ENCODE measurements around the gene KCNS3. TPM values are rescaled to one million over a fixed set of nuclear protein-coding genes. Genes with fewer than 3 reads are reported as not detected.

KCNS3 gene
- total RNA-seq, 1 donor from 2014 or later, result 20.1 TPM

- Histone ChIP-seq H3K27ac (no peak overlapping the region), H3K9me3 (no peaks in the 10 kb centered on the region), H3K36me3 (no peaks in the 10 kb centered on the region), H3K4me3 (no peak overlapping the region), H3K4me1 (peaks cover 7% of the 10 kb centered on the region), H3K27me3 (no peaks in the 10 kb centered on the region)
- no peak for TF ChIP-seq CTCF (IDR thresholded peaks at IDR 0.05)
- no peak for TF ChIP-seq POLR2A (IDR thresholded peaks at IDR 0.05)
- TF ChIP-seq POLR2AphosphoS5 (IDR thresholded peaks at IDR 0.05; ENCODE audit: insufficient read depth in 1 of 2, low read depth in 1 of 2), result no peak
- intact Hi-C loops (cut with DNase I), result no loop called here
- no peak for DNase-seq (ENCODE audit: extremely low spot score in 2 of 2)
These were observed 5.4 kb upstream of the KCNS3 start for GRCh38 chr2:17873021-17873420.

DNA sequence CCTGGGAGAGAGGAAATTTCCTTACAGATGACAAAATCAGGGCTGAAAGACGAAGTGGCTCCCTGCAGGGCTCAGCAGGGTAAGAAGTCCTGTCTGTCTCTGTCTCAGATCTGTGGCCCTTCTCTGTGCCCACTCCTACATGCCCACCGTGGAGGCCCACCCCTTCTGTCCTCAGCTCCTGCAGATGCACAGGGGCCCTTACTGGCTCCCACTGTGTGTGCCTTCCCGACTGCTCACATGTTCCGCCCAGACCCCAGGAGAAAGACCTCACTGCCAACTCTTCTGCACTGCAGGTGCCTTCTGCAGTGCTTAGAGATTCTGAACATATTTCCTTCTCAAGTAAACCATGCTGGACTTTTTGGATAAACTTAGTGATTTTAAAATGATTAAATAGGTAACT, 1.9 kb upstream of the KCNS3 start:
- Histone ChIP-seq H3K4me1 (peaks cover 18% of the 10 kb centered on the region), H3K9me3 (no peaks in the 10 kb centered on the region), H3K27ac (no peak overlapping the region), H3K4me3 (no peak overlapping the region), H3K27me3 (no peaks in the 10 kb centered on the region), H3K36me3 (no peaks in the 10 kb centered on the region)
- no peak for TF ChIP-seq CTCF (IDR thresholded peaks at IDR 0.05)
- no peak for TF ChIP-seq POLR2A (IDR thresholded peaks at IDR 0.05)
- no peak for TF ChIP-seq POLR2AphosphoS5 (IDR thresholded peaks at IDR 0.05; ENCODE audit: insufficient read depth in 1 of 2, low read depth in 1 of 2)
- intact Hi-C loops (cut with DNase I), result no loop called here
- DNase-seq (ENCODE audit: extremely low spot score in 2 of 2), result no peak

DNA sequence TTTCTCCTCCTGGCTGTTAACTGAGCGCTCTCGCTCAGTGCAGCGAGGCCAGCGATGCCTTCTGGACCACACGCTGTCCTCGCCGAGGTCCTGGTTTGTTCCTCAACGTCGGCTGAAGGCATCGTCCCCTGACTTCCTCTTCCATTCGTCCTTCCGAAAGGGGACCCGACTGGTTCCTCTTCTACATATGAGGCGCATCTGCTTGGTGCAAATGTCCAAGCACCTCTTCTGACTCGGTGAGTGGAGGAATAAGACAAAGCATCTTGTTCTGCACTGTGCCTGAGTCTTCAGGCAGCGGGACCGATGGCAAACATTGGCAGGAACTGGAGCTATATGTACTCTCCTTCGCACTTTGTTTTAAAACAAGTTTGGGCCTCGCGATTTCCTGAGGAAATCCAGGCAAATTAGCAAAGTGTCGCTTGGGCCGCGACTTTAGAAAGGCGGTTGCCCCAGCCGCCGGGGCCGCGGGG, 621 bp upstream of the KCNS3 start:
- Histone ChIP-seq H3K27me3 (no peaks in the 10 kb centered on the region), H3K4me1 (peaks cover 18% of the 10 kb centered on the region), H3K27ac (peak overlapping the region; percentile 34), H3K36me3 (no peaks in the 10 kb centered on the region), H3K4me3 (peak overlapping the region; percentile 72 to 90), H3K9me3 (no peaks in the 10 kb centered on the region)
- intact Hi-C loops (cut with DNase I), result no loop called here
- DNase-seq (ENCODE audit: extremely low spot score in 2 of 2), result no peak
- no peak for TF ChIP-seq CTCF (IDR thresholded peaks at IDR 0.05)
- no peak for TF ChIP-seq POLR2AphosphoS5 (IDR thresholded peaks at IDR 0.05; ENCODE audit: insufficient read depth in 1 of 2, low read depth in 1 of 2)
- no peak for TF ChIP-seq POLR2A (IDR thresholded peaks at IDR 0.05)

- intact Hi-C loops (cut with DNase I), result no loop called here
- Histone ChIP-seq H3K9me3 (no peaks in the 10 kb centered on the region), H3K4me1 (peaks cover 18% of the 10 kb centered on the region), H3K4me3 (peak overlapping the region; percentile 72 to 90), H3K27me3 (no peaks in the 10 kb centered on the region), H3K36me3 (no peaks in the 10 kb centered on the region), H3K27ac (peak overlapping the region; percentile 71)
- DNase-seq (ENCODE audit: extremely low spot score in 2 of 2), result no peak
- TF ChIP-seq POLR2A (IDR thresholded peaks at IDR 0.05), result no peak
- TF ChIP-seq POLR2AphosphoS5 (IDR thresholded peaks at IDR 0.05; ENCODE audit: insufficient read depth in 1 of 2, low read depth in 1 of 2), result peak in 1 of 2 donors; percentile 49
- no peak for TF ChIP-seq CTCF (IDR thresholded peaks at IDR 0.05)
These were observed 858 bp downstream of the KCNS3 start for GRCh38 chr2:17879137-17879912.

GRCh38 chr2:17879913-17880274, 1.4 kb downstream of the KCNS3 start:
- intact Hi-C loops (cut with DNase I), result no loop called here
- Histone ChIP-seq H3K27me3 (no peaks in the 10 kb centered on the region), H3K9me3 (no peaks in the 10 kb centered on the region), H3K36me3 (no peaks in the 10 kb centered on the region), H3K27ac (no peak overlapping the region), H3K4me3 (peak overlapping the region; percentile 72 to 90), H3K4me1 (peaks cover 18% of the 10 kb centered on the region)
- no peak for DNase-seq (ENCODE audit: extremely low spot score in 2 of 2)
- TF ChIP-seq POLR2A (IDR thresholded peaks at IDR 0.05) (no peak), POLR2AphosphoS5 (IDR thresholded peaks at IDR 0.05; ENCODE audit: insufficient read depth in 1 of 2, low read depth in 1 of 2) (no peak), CTCF (IDR thresholded peaks at IDR 0.05) (no peak)

All from vagina (tissue), 2 donors.